ENCODE data around the gene ACTL7B.
"Not testable (repeated sequence)": the region's sequence is repeated elsewhere in the genome, so short reads cannot be mapped to it uniquely, and the experiment has no call there.

ACTL7B gene

GRCh38 chr9:108854641-108855528, 901 bp downstream of the ACTL7B start:
- no peaks in the 10 kb centered on the region for H3K9me3 ChIP-seq (ENCODE audit: severe bottlenecking)
- H3K27me3 ChIP-seq (ENCODE audit: insufficient read depth, poor library complexity, severe bottlenecking) = no peaks in the 10 kb centered on the region
- H3K4me1 ChIP-seq (ENCODE audit: insufficient read depth, poor library complexity, severe bottlenecking) = peaks cover 9% of the 10 kb centered on the region
- H3K36me3 ChIP-seq (ENCODE audit: low read depth) = no peaks in the 10 kb centered on the region
- no peak overlapping the region for H3K4me3 ChIP-seq (ENCODE audit: severe bottlenecking)
- TF ChIP-seq CTCF (IDR thresholded peaks at IDR 0.05; ENCODE audit: poor library complexity, severe bottlenecking) = no peak
- DNase-seq (ENCODE audit: low spot score) = no peak
- no peak for ATAC-seq (ENCODE audit: low read depth)
- H3K27ac ChIP-seq (ENCODE audit: poor library complexity, severe bottlenecking) = no peak overlapping the region

- ATAC-seq (ENCODE audit: low read depth) (no peak), DNase-seq (ENCODE audit: low spot score) (no peak)
- Histone ChIP-seq H3K36me3 (ENCODE audit: low read depth) (no peaks in the 10 kb centered on the region), H3K4me1 (ENCODE audit: insufficient read depth, poor library complexity, severe bottlenecking) (peaks cover 1% of the 10 kb centered on the region), H3K9me3 (ENCODE audit: severe bottlenecking) (no peaks in the 10 kb centered on the region), H3K27me3 (ENCODE audit: insufficient read depth, poor library complexity, severe bottlenecking) (no peaks in the 10 kb centered on the region), H3K27ac (ENCODE audit: poor library complexity, severe bottlenecking) (no peak overlapping the region), H3K4me3 (ENCODE audit: severe bottlenecking) (no peak overlapping the region)
- TF ChIP-seq CTCF (IDR thresholded peaks at IDR 0.05; ENCODE audit: poor library complexity, severe bottlenecking) = no peak
Measured at GRCh38 chr9:108854094-108854493, 1.7 kb downstream of the ACTL7B start.

- H3K27ac ChIP-seq (ENCODE audit: poor library complexity, severe bottlenecking) = no peak overlapping the region
- no peak for TF ChIP-seq CTCF (IDR thresholded peaks at IDR 0.05; ENCODE audit: poor library complexity, severe bottlenecking)
- ATAC-seq (ENCODE audit: low read depth) (no peak), DNase-seq (ENCODE audit: low spot score) (no peak)
- no peaks in the 10 kb centered on the region for H3K4me1 ChIP-seq (ENCODE audit: insufficient read depth, poor library complexity, severe bottlenecking)
- no peaks in the 10 kb centered on the region for H3K27me3 ChIP-seq (ENCODE audit: insufficient read depth, poor library complexity, severe bottlenecking)
- no peaks in the 10 kb centered on the region for H3K9me3 ChIP-seq (ENCODE audit: severe bottlenecking)
- no peak overlapping the region for H3K4me3 ChIP-seq (ENCODE audit: severe bottlenecking)
- H3K36me3 ChIP-seq (ENCODE audit: low read depth) = no peaks in the 10 kb centered on the region
Measured at GRCh38 chr9:108852079-108852478, 3.7 kb downstream of the ACTL7B start.

GRCh38 chr9:108851138-108851537, 4.6 kb downstream of the ACTL7B start:
- Histone ChIP-seq H3K4me1 (ENCODE audit: insufficient read depth, poor library complexity, severe bottlenecking) (no peaks in the 10 kb centered on the region), H3K27ac (ENCODE audit: poor library complexity, severe bottlenecking) (no peak overlapping the region), H3K4me3 (ENCODE audit: severe bottlenecking) (no peak overlapping the region), H3K36me3 (ENCODE audit: low read depth) (no peaks in the 10 kb centered on the region), H3K9me3 (ENCODE audit: severe bottlenecking) (no peaks in the 10 kb centered on the region), H3K27me3 (ENCODE audit: insufficient read depth, poor library complexity, severe bottlenecking) (no peaks in the 10 kb centered on the region)
- ATAC-seq (ENCODE audit: low read depth) = no peak
- TF ChIP-seq CTCF (IDR thresholded peaks at IDR 0.05; ENCODE audit: poor library complexity, severe bottlenecking) = no peak
- no peak for DNase-seq (ENCODE audit: low spot score)

- Histone ChIP-seq H3K27ac (ENCODE audit: poor library complexity, severe bottlenecking) (no peak overlapping the region), H3K9me3 (ENCODE audit: severe bottlenecking) (no peaks in the 10 kb centered on the region), H3K36me3 (ENCODE audit: low read depth) (no peaks in the 10 kb centered on the region), H3K27me3 (ENCODE audit: insufficient read depth, poor library complexity, severe bottlenecking) (no peaks in the 10 kb centered on the region), H3K4me3 (ENCODE audit: severe bottlenecking) (no peak overlapping the region), H3K4me1 (ENCODE audit: insufficient read depth, poor library complexity, severe bottlenecking) (no peaks in the 10 kb centered on the region)
- DNase-seq (ENCODE audit: low spot score) (no peak), ATAC-seq (ENCODE audit: low read depth) (peak; percentile 82)
- peak; percentile 84 for TF ChIP-seq CTCF (IDR thresholded peaks at IDR 0.05; ENCODE audit: poor library complexity, severe bottlenecking)
Measured at GRCh38 chr9:108850293-108850897, 5.4 kb downstream of the ACTL7B start.

- not testable (repeated sequence) for H3K4me1 ChIP-seq (ENCODE audit: insufficient read depth, poor library complexity, severe bottlenecking); DNase-seq (ENCODE audit: low spot score)
Measured at GRCh38 chr9:108848296-108848695, 7.5 kb downstream of the ACTL7B start.

More at GRCh38 chr9:108848296-108848695, 7.5 kb downstream of the ACTL7B start:
- not testable (repeated sequence) for H3K4me3 ChIP-seq (ENCODE audit: severe bottlenecking); ATAC-seq (ENCODE audit: low read depth); H3K27me3 ChIP-seq (ENCODE audit: insufficient read depth, poor library complexity, severe bottlenecking); H3K9me3 ChIP-seq (ENCODE audit: severe bottlenecking); H3K36me3 ChIP-seq (ENCODE audit: low read depth); H3K27ac ChIP-seq (ENCODE audit: poor library complexity, severe bottlenecking)

Data from RWPE2 (cell line).